VCaP (cell line): ENCODE measurements around the gene SLC38A4.

Experiments used
- H3K27ac ChIP-seq: fragments of 450-650 bp; 2 replicates; pipeline ENCODE4 v1.5.1; 2017
- TF ChIP-seq, protein P1 (sequence below): fragments of 450-650 bp; conservative IDR thresholded peaks from 2 replicates; pipeline ENCODE4 v1.5.1; 2017; ENCODE audit warnings: mild to moderate bottlenecking, moderate library complexity

Gene SLC38A4

GRCh38 chr12:46811185-46811584 lies 14.6 kb downstream of the SLC38A4 start:
- TF ChIP-seq, protein P1, sequence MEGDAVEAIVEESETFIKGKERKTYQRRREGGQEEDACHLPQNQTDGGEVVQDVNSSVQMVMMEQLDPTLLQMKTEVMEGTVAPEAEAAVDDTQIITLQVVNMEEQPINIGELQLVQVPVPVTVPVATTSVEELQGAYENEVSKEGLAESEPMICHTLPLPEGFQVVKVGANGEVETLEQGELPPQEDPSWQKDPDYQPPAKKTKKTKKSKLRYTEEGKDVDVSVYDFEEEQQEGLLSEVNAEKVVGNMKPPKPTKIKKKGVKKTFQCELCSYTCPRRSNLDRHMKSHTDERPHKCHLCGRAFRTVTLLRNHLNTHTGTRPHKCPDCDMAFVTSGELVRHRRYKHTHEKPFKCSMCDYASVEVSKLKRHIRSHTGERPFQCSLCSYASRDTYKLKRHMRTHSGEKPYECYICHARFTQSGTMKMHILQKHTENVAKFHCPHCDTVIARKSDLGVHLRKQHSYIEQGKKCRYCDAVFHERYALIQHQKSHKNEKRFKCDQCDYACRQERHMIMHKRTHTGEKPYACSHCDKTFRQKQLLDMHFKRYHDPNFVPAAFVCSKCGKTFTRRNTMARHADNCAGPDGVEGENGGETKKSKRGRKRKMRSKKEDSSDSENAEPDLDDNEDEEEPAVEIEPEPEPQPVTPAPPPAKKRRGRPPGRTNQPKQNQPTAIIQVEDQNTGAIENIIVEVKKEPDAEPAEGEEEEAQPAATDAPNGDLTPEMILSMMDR = no peak
- H3K27ac ChIP-seq = no peak overlapping the region

- no peak overlapping the region for H3K27ac ChIP-seq
- TF ChIP-seq, protein P1 = no peak
Observed at GRCh38 chr12:46808955-46809697, 16.7 kb downstream of the SLC38A4 start.

- TF ChIP-seq, protein P1 = no peak
- H3K27ac ChIP-seq = no peak overlapping the region
Observed at GRCh38 chr12:46808317-46808716, 17.5 kb downstream of the SLC38A4 start.

DNA sequence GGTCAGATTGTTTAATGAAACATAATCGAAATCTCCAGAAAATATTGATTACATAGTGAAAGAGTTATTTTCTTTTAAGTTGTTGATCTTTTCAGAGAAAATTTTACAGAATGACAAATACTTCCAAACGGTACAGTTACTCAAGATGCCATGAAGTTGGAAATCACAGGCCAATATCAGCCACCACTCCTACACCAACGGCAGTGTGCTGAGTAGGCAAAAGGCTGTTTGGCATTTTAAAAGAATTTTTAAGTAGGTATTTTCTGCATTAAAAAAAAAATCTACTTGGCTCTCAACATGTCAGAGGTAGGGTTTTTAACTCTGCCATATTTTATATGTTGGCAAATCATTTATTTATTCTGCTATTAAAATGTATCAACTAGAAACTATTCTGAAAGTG lies 21.7 kb downstream of the SLC38A4 start:
- H3K27ac ChIP-seq = no peak overlapping the region
- TF ChIP-seq, protein P1 = no peak

DNA sequence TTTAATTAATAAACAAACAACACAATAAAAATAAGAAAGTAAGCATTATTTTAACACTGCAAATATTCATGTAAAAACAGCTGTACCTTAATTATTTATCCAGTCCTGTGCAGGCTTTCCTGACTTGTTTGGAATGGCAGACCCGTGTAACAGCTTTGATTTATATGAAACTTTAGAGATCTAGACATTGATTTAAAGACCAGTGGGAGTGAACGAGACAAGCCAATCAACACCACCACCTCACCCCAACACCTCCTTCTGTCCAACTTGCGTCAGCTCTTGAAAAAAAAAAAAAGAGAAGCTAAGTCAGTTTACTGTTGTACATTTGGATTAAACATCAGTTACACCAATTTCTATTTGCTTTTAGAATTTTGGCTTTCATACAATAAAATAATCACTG lies 22.3 kb downstream of the SLC38A4 start:
- no peak overlapping the region for H3K27ac ChIP-seq
- TF ChIP-seq, protein P1 = no peak

DNA sequence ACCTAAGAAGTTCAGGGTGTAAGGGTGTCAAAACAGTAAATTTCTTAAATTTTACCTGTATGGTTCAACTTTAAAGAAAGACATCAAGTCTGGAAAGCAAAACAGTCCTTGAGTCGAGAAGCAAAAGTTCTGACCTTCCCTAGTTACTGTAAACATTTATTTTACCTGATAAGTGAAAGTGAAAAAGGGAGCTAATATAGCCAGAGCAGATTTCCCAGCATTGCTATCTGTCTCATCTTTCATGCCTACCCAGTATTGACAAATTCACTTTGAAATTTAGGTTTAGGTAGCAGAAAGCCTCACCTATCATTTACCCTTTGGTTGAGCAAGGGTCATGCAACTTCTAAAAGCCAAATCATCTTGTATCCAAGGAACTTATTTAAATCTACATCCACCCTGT lies 24.5 kb downstream of the SLC38A4 start:
- H3K27ac ChIP-seq = no peak overlapping the region
- TF ChIP-seq, protein P1 = no peak

- TF ChIP-seq, protein P1 = no peak
- no peak overlapping the region for H3K27ac ChIP-seq
Observed at GRCh38 chr12:46800160-46800559, 25.6 kb downstream of the SLC38A4 start.
